Motor neuron (in vitro differentiated cells): Measurements from ENCODE around the gene GRAMD4. TPM values are rescaled to one million over a fixed set of nuclear protein-coding genes. Genes with fewer than 3 reads are reported as not detected.

ENCODE experiments used
- ATAC-seq, 8 experiments: fragments of 200-7000 bp; cut with Tn5 transposase; replicated peaks in 6 of 8; 2 replicates each; pipeline ENCODE4 v1.8.0; 2021; ENCODE audit warnings: mild to moderate bottlenecking in 8 of 8, moderate library complexity in 8 of 8
- H3K27ac ChIP-seq, 2 donors: fragments of 250-450 bp; sonication (Bioruptor Pico); 2 replicates each; pipeline ENCODE4 v1.9.0; 2021; ENCODE audit warnings: antibody characterized with exemption in 2 of 2, mild to moderate bottlenecking in 2 of 2, moderate library complexity in 1 of 2
- H3K4me1 ChIP-seq, 2 donors: fragments of 250-450 bp; sonication (Bioruptor Pico); replicated peaks in 1 of 2; 2 replicates each; pipeline ENCODE4 v1.6.1; 2021; ENCODE audit warnings: antibody characterized with exemption in 2 of 2, mild to moderate bottlenecking in 2 of 2, moderate library complexity in 1 of 2
- H3K4me3 ChIP-seq, 5 donors: fragments of 250-450 bp; sonication (Bioruptor Pico); 2 replicates each; pipeline ENCODE4 v1.9.0; 2021; ENCODE audit warnings: antibody characterized with exemption in 5 of 5, mild to moderate bottlenecking in 5 of 5, moderate library complexity in 4 of 5
- WGBS, 10 experiments: fragments of 450-650 bp; shearing (Covaris generic); methylation state at CpG; one replicate each; pipeline ENCODE4 v1.0.0; 2022; 5-methylcytosine and 5-hydroxymethylcytosine counted together
- in situ Hi-C, 9 experiments: fragments of 400-800 bp; cut with MboI; loops; one replicate each; pipeline ENCODE4 v1.15.0; 2021; ENCODE audit warnings: low sequenced_read_pairs in 9 of 9, low pct_unique_long_range_greater_than_20kb in 2 of 9; ENCODE audit not compliant: unreplicated experiment in 9 of 9
- total RNA-seq, 8 experiments: library from RNA; unstranded; fragments of 300-600 nt; gene quantifications; 2 replicates each; pipeline versions ENCODE4 v1.2.3 to v1.2.4, GENCODE V29; 2022

GRAMD4 gene
- total RNA-seq, 8 experiments from 2014 or later = 4.3 to 28.8 (median 20.2) TPM

DNA sequence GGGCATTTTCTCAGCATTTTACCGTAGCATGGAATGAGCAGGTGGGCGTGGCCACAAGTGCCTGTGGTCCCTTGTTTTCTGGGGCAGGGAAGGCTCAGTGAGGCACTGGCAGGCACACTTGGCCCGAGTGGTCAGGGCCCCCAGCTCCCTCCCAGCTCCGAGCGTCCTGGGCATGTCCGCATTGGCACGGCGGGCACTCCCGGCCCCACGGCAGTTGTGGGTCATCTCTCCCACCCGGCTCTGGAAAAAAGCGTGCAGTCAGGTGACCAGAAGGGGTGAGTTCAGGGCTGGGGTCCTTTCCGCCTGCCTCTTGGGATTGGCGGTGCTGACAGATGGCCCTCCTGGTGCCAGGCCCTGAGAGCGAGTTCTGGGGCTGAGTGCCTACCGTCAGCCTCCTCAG lies 55.8 kb downstream of the GRAMD4 start:
- in situ Hi-C loops = no loop called here
- WGBS, 10 experiments = 70 to 100% (median 93%) methylated on average over 1 to 3 of the region's 16 CpGs; no CpG with 5 or more reads in 7 of the 10 experiments
- H3K4me1 ChIP-seq = no peaks in the 10 kb centered on the region
- no peak for ATAC-seq
- H3K27ac ChIP-seq = no peak overlapping the region
- H3K4me3 ChIP-seq = no peak overlapping the region

GRCh38 chr22:46676479-46676878 lies 56.3 kb downstream of the GRAMD4 start:
- Histone ChIP-seq H3K4me3 (no peak overlapping the region), H3K4me1 (no peaks in the 10 kb centered on the region), H3K27ac (no peak overlapping the region)
- in situ Hi-C loops = no loop called here
- ATAC-seq = no peak
- WGBS, 10 experiments = 94% methylated on average over 3 of the region's 15 CpGs; no CpG with 5 or more reads in 9 of the 10 experiments

- Histone ChIP-seq H3K4me1 (no peaks in the 10 kb centered on the region), H3K27ac (no peak overlapping the region), H3K4me3 (no peak overlapping the region)
- WGBS, 10 experiments = 82 to 99% (median 95%) methylated on average over 4 to 11 of the region's 14 CpGs; no CpG with 5 or more reads in 3 of the 10 experiments
- ATAC-seq = no peak
- in situ Hi-C loops = no loop called here
These were observed 56.7 kb downstream of the GRAMD4 start for GRCh38 chr22:46676881-46677280.

- no peak for ATAC-seq
- Histone ChIP-seq H3K4me1 (no peaks in the 10 kb centered on the region), H3K4me3 (no peak overlapping the region), H3K27ac (no peak overlapping the region)
- WGBS, 10 experiments = 80 to 93% (median 86%) methylated on average over 3 to 15 of the region's 28 CpGs; no CpG with 5 or more reads in 3 of the 10 experiments
- in situ Hi-C loops = no loop called here
These were observed 57.3 kb downstream of the GRAMD4 start for GRCh38 chr22:46677323-46678002.

GRCh38 chr22:46678003-46678657 lies 57.9 kb downstream of the GRAMD4 start:
- Histone ChIP-seq H3K4me1 (no peaks in the 10 kb centered on the region), H3K27ac (no peak overlapping the region), H3K4me3 (no peak overlapping the region)
- ATAC-seq = no peak
- in situ Hi-C loops = no loop called here
- WGBS, 10 experiments = 71 to 100% (median 100%) methylated on average over 1 to 6 of the region's 31 CpGs; no CpG with 5 or more reads in 5 of the 10 experiments

- peak in 2 of 8 experiments; percentile 17 to 32 for ATAC-seq
- WGBS, 10 experiments = 0 to 83% (median 63%) methylated on average over 1 to 5 of the region's 44 CpGs; no CpG with 5 or more reads in 2 of the 10 experiments
These were observed 58.9 kb downstream of the GRAMD4 start for GRCh38 chr22:46678785-46679700.

GRCh38 chr22:46679706-46680269 lies 59.6 kb downstream of the GRAMD4 start:
- Histone ChIP-seq H3K4me1 (no peaks in the 10 kb centered on the region), H3K27ac (no peak overlapping the region), H3K4me3 (no peak overlapping the region)
- peak in 2 of 8 experiments; percentile 34 to 68 for ATAC-seq
- WGBS, 10 experiments = 67 to 100% (median 80%) methylated on average over 1 to 6 of the region's 16 CpGs; no CpG with 5 or more reads in 5 of the 10 experiments
- in situ Hi-C loops = no loop called here

More at GRCh38 chr22:46678785-46679700, 58.9 kb downstream of the GRAMD4 start:
- Histone ChIP-seq H3K27ac (no peak overlapping the region), H3K4me1 (no peaks in the 10 kb centered on the region), H3K4me3 (no peak overlapping the region)
- in situ Hi-C loops = no loop called here

GRCh38 chr22:46681010-46681409 lies 60.8 kb downstream of the GRAMD4 start:
- 20 to 100% (median 85%) methylated on average over 1 to 2 of the region's 7 CpGs; no CpG with 5 or more reads in 4 of the 10 experiments for WGBS, 10 experiments
- ATAC-seq = peak in 1 of 8 experiments; percentile 51
- Histone ChIP-seq H3K4me1 (no peaks in the 10 kb centered on the region), H3K4me3 (no peak overlapping the region), H3K27ac (no peak overlapping the region)
- in situ Hi-C loops = no loop called here

DNA sequence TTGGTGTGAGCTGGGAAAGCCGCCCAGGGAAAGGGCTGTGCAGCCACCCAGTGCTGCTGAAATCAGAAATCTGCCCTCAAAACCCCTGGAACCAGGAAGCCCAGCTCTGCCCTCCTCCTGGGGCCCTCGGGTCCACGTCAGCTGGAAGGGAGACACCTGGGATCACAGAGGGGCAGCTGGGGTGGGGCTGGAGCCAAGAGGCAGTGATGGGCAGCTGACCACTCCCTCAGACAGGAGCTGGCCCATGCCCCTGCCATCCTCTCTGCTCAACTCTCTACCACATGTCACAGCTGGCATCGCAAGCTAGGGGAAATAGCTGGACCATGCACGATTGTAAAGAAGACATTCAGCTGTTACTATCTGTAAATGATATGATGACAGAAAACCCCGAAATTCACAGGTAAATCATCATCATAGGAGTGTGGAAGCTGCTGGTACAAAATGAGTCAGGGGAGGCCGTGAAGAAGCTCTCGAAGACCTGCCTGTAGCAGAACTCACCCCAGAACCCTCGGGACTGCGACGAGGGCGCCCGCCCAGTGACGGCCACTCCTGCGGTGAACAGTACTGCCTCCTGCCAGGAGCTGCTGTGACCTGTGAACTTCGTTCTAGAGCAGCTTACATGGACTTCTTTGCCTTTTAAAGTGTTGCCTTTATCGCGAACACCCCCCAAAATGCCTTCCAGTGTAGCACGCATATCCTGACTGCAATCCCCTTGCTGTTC lies 62.0 kb downstream of the GRAMD4 start:
- Histone ChIP-seq H3K4me3 (no peak overlapping the region), H3K4me1 (no peaks in the 10 kb centered on the region), H3K27ac (no peak overlapping the region)
- in situ Hi-C loops = no loop called here
- ATAC-seq = no peak
- WGBS, 10 experiments = 40 to 92% (median 85%) methylated on average over 1 to 13 of the region's 19 CpGs; no CpG with 5 or more reads in 3 of the 10 experiments

- no peak overlapping the region for H3K4me3 ChIP-seq
- WGBS, 10 experiments = 67 to 100% (median 77%) methylated on average over 2 to 9 of the region's 10 CpGs; no CpG with 5 or more reads in 3 of the 10 experiments
- no peak for ATAC-seq
- H3K27ac ChIP-seq = no peak overlapping the region
- H3K4me1 ChIP-seq = no peaks in the 10 kb centered on the region
- in situ Hi-C loops = no loop called here
These were observed 64.5 kb downstream of the GRAMD4 start for GRCh38 chr22:46684706-46685105.

DNA sequence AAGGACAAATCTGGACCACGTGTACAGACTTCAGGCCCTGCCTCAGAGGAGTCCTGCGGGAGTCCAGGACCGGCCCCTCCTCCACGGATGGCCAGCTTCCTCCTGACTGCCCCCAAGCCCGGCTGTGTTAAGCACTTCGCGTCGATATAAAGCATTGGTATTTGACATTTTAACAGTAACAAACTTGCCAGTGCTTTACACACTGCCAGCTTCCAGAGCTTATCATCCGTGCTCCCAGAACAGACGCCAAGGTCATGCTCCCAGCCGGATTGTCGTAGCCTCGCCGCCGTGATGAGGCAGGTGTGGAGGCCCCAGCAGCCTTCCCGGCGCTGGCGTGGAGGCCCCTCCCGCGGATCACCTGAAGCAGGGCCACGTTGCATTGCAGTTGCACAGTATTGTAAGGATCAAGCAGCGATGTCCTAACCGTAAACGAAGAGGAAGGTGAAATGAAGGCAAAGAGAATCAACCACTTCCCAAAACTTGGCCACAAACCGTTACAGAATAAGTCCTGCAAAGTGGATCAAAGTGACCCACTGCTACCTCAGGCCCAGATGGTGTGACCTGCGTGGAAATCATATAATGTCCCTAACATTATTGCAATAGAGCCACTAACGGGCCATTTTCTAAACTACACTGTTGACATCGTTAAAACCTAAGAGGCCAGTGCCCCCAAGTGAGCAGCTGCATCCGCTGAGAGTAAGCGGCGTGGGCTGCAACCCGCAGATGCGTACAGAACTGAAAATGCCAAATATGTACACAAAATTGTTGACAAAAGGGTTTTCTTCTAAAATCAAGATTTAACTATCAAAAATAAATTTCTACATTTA lies 66.2 kb downstream of the GRAMD4 start:
- no peak for ATAC-seq
- in situ Hi-C loops = no loop called here

More for the DNA sequence above, 66.2 kb downstream of the GRAMD4 start:
- Histone ChIP-seq H3K4me1 (no peaks in the 10 kb centered on the region), H3K27ac (no peak overlapping the region), H3K4me3 (no peak overlapping the region)
- WGBS, 10 experiments = 72 to 100% (median 90%) methylated on average over 4 to 24 of the region's 33 CpGs; no CpG with 5 or more reads in 1 of the 10 experiments
